A549 (cell line): ENCODE measurements around the gene PCSK6. TPM values are rescaled to one million over a fixed set of nuclear protein-coding genes. Genes with fewer than 3 reads are reported as not detected.

Experiments
- CBX2 ChIP-seq: fragments of 200-600 bp; sonication (generic); IDR thresholded peaks from 2 replicates; pipeline ENCODE4 v1.6.1; 2016; ENCODE audit warnings: low read depth, mild to moderate bottlenecking, borderline replicate concordance
- CEBPB ChIP-seq, 2 experiments: fragments of >200 bp in 1 of 2; sonication (Bioruptor Twin) in 1 of 2; formaldehyde crosslinking in 1 of 2; IDR thresholded peaks; 2 replicates each; pipeline ENCODE4 v1.6.1; 2012 to 2016
- CHD2 ChIP-seq: fragments of 150-350 bp; IDR thresholded peaks from 2 replicates; pipeline ENCODE4 v1.6.1; 2014; ENCODE audit warnings: low read length; ENCODE audit not compliant: partially characterized antibody
- CTCF ChIP-seq: fragments of >200 bp; sonication (Bioruptor Twin); formaldehyde crosslinking; IDR thresholded peaks from 3 replicates; pipeline ENCODE4 v1.5.1; 2016
- E2F6 ChIP-seq: IDR thresholded peaks from 2 replicates; pipeline ENCODE4 v1.6.1; 2012; ENCODE audit warnings: low read depth, borderline replicate concordance
- EHF ChIP-seq: fragments of 250-450 bp; sonication (Bioruptor Pico); IDR thresholded peaks from 2 replicates; pipeline ENCODE4 v1.5.0; 2020; ENCODE audit warnings: mild to moderate bottlenecking
- ELK1 ChIP-seq: fragments of 150-350 bp; IDR thresholded peaks from 2 replicates; pipeline ENCODE4 v1.6.1; 2014; ENCODE audit warnings: low read depth, mild to moderate bottlenecking, low read length
- ESRRA ChIP-seq: fragments of 150-350 bp; IDR thresholded peaks from 2 replicates; pipeline ENCODE4 v1.6.1; 2014; ENCODE audit warnings: mild to moderate bottlenecking, low read length, borderline replicate concordance
- FOSB ChIP-seq: fragments of 250-450 bp; sonication (Bioruptor Pico); IDR thresholded peaks from 2 replicates; pipeline ENCODE4 v1.5.0; 2020; ENCODE audit warnings: mild to moderate bottlenecking, moderate library complexity
- FOXS1 ChIP-seq: fragments of 250-450 bp; sonication (Bioruptor Pico); IDR thresholded peaks from 2 replicates; pipeline ENCODE4 v1.5.0; 2020; ENCODE audit warnings: mild to moderate bottlenecking, moderate library complexity
- HDAC2 ChIP-seq: fragments of 200-600 bp; sonication (generic); IDR thresholded peaks from 2 replicates; pipeline ENCODE4 v1.6.1; 2016
- HOXB5 ChIP-seq: fragments of 250-450 bp; sonication (Bioruptor Pico); IDR thresholded peaks from 2 replicates; pipeline ENCODE4 v1.5.0; 2020; ENCODE audit warnings: mild to moderate bottlenecking, moderate library complexity
- KDM1A ChIP-seq: fragments of 200-600 bp; sonication (generic); IDR thresholded peaks from 2 replicates; pipeline ENCODE4 v1.6.1; 2016; ENCODE audit warnings: low read depth, mild to moderate bottlenecking
- NPAS2 ChIP-seq: fragments of 250-450 bp; sonication (Bioruptor Pico); IDR thresholded peaks from 2 replicates; pipeline ENCODE4 v1.8.0; 2022; ENCODE audit warnings: mild to moderate bottlenecking, moderate library complexity, borderline replicate concordance
- RAD21 ChIP-seq, 2 experiments: fragments of >200 bp in 1 of 2; sonication (Bioruptor Twin) in 1 of 2; formaldehyde crosslinking in 1 of 2; IDR thresholded peaks in 1 of 2; conservative IDR thresholded peaks in 1 of 2; 2 replicates in 1 of 2; 3 replicates in 1 of 2; pipeline ENCODE4 v1.6.1; 2012 to 2018; ENCODE audit warnings: inconsistent platforms in 1 of 2
- RARB ChIP-seq: fragments of 250-450 bp; sonication (Bioruptor Pico); IDR thresholded peaks from 2 replicates; pipeline ENCODE4 v1.8.0; 2021; ENCODE audit warnings: mild to moderate bottlenecking, moderate library complexity
- REST ChIP-seq: fragments of 200-600 bp; sonication (generic); IDR thresholded peaks from 2 replicates; pipeline ENCODE4 v1.6.1; 2016; ENCODE audit warnings: antibody characterized with exemption, mild to moderate bottlenecking, moderate library complexity
- SMC3 ChIP-seq: fragments of >200 bp; sonication (Bioruptor Twin); formaldehyde crosslinking; IDR thresholded peaks from 3 replicates; pipeline ENCODE4 v1.6.1; 2018; ENCODE audit warnings: inconsistent platforms
- TP53 ChIP-seq: fragments of 250-450 bp; sonication (Bioruptor Pico); IDR thresholded peaks from 2 replicates; pipeline ENCODE4 v1.5.0; 2021; ENCODE audit warnings: mild to moderate bottlenecking, moderate library complexity
- ZFP36 ChIP-seq: fragments of 450-650 bp; IDR thresholded peaks from 2 replicates; pipeline ENCODE4 v1.6.1; 2014; ENCODE audit warnings: borderline replicate concordance; ENCODE audit not compliant: partially characterized antibody
- ZSCAN20 ChIP-seq: fragments of 250-450 bp; sonication (Bioruptor Pico); IDR thresholded peaks from 2 replicates; pipeline ENCODE4 v1.8.0; 2022; ENCODE audit warnings: mild to moderate bottlenecking, moderate library complexity
- polyA plus RNA-seq, 4 experiments: library from polyadenylated mRNA; depleted of rRNA in 3 of 4; stranded (reverse); fragments of >200 nt; fragmentation: RNase III in 1 of 4; extraction: RNeasy Plus Mini Kit Qiagen cat#74134 plus additional on column Dnase treatment in 1 of 4; gene quantifications; 2 replicates in 3 of 4; 3 replicates in 1 of 4; pipeline ENCODE4 v1.2.3, GENCODE V29; 2011 to 2017

The PCSK6 gene
- polyA plus RNA-seq, 2 of the 4 experiments (the other 2 are of a cell fraction): 10.0 to 15.2 TPM

- TF ChIP-seq E2F6 (no peak), TP53 (no peak), SMC3 (0 out of 3 replicates have a peak, but pooled peaks have one; percentile 9), FOXS1 (no peak), CEBPB (IDR thresholded peaks at IDR 0.05) (no peak), ESRRA (no peak), RAD21 (conservative IDR thresholded peaks at IDR 0.05 in 1 of 2, IDR thresholded peaks at IDR 0.05 in 1 of 2) (peak in 1 of 2 experiments; percentile 15; a peak in 1 of 5 replicates), CHD2 (no peak), KDM1A (no peak), CTCF (peak; percentile 35), EHF (CRISPR knock-in tag) (no peak), ELK1 (no peak), HDAC2 (no peak), RARB (CRISPR knock-in tag) (no peak), REST (no peak), ZFP36 (no peak), HOXB5 (no peak), CBX2 (no peak), FOSB (CRISPR knock-in tag) (peak; percentile 59; the same call in 1 of the 2 replicates), ZSCAN20 (CRISPR knock-in tag) (no peak), NPAS2 (no peak)
Measured at GRCh38 chr15:101269479-101270223, 219.9 kb downstream of the PCSK6 start (continued).
